Suprapubic skin (tissue), 4 donors: ENCODE results near the gene CKM. TPM values are rescaled to one million over a fixed set of nuclear protein-coding genes. Genes with fewer than 3 reads are reported as not detected.
"Not testable (repeated sequence)": the region's sequence is repeated elsewhere in the genome, so short reads cannot be mapped to it uniquely, and the experiment has no call there.

ENCODE experiments used
- DNase-seq, 2 donors: peaks; one replicate each; pipeline ENCODE4 v3.0.0-alpha.2; 2019; ENCODE audit warnings: low spot score in 2 of 2
- H3K27ac ChIP-seq: fragments of 200-600 bp; sonication (generic); one replicate; pipeline ENCODE4 v1.5.1; 2019
- H3K27me3 ChIP-seq: fragments of 200-600 bp; sonication (generic); one replicate; pipeline ENCODE4 v1.5.1; 2019
- H3K36me3 ChIP-seq: fragments of 200-600 bp; sonication (generic); one replicate; pipeline ENCODE4 v1.5.1; 2019
- H3K4me1 ChIP-seq: fragments of 200-600 bp; sonication (generic); one replicate; pipeline ENCODE4 v1.5.1; 2019
- H3K4me3 ChIP-seq: fragments of 200-600 bp; sonication (generic); one replicate; pipeline ENCODE4 v1.5.1; 2019; ENCODE audit warnings: mild to moderate bottlenecking
- H3K9me3 ChIP-seq: fragments of 200-600 bp; sonication (generic); one replicate; pipeline ENCODE4 v1.5.1; 2019
- EP300 ChIP-seq: sonication (generic); formaldehyde crosslinking; IDR thresholded peaks from one replicate; pipeline ENCODE4 v1.6.1; 2017; ENCODE audit warnings: antibody characterized with exemption
- POLR2A ChIP-seq, 2 donors: fragments of 450-650 bp; IDR thresholded peaks; one replicate each; pipeline ENCODE4 v1.6.1; 2017; ENCODE audit warnings: antibody characterized with exemption in 2 of 2, mild to moderate bottlenecking in 2 of 2, moderate library complexity in 2 of 2
- POLR2AphosphoS5 ChIP-seq, 3 donors: sonication (generic); formaldehyde crosslinking; IDR thresholded peaks; one replicate each; pipeline ENCODE4 v1.6.1; 2017; ENCODE audit warnings: antibody characterized with exemption in 3 of 3
- WGBS: methylation state at CpG from one replicate; pipeline ENCODE4 v1.1.5; 2018; 5-methylcytosine and 5-hydroxymethylcytosine counted together
- total RNA-seq, 4 donors: library from RNA; depleted of rRNA; stranded (reverse); fragments of >200 nt; gene quantifications; one replicate each; pipeline ENCODE4 v1.1.0, GENCODE V29; 2016
- TF ChIP-seq, protein P1 (sequence below), 2 donors: fragments of 200-600 bp in 1 of 2; fragments of 450-650 bp in 1 of 2; sonication (generic) in 1 of 2; IDR thresholded peaks; one replicate each; pipeline ENCODE4 v1.5.1; 2016 to 2019; ENCODE audit warnings: antibody characterized with exemption in 2 of 2, mild to moderate bottlenecking in 1 of 2, moderate library complexity in 1 of 2

CKM gene
- total RNA-seq, 4 donors from 2014 or later, result not detected

DNA sequence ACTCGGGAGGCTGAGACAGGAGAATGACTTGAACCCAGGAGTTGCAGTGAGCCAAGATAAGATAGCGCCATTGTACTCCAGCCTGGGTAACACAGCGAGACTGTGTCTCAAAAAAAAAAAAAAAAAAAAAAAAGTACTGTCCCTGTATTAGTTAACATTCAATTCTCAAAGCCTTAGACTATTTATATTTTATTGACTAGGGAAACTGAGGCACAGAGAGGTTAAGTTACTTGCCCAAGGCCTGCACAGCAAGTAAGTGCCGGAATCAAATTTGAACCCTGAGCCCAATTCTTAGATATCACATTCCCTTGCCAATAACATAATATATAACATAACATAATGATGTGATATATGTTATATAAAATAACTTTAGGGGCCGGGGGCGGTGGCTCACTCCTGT lies 17.0 kb upstream of the CKM start:
- peaks cover 20% of the 10 kb centered on the region for H3K4me1 ChIP-seq
- TF ChIP-seq POLR2AphosphoS5 (IDR thresholded peaks at IDR 0.05) (no peak), POLR2A (IDR thresholded peaks at IDR 0.05) (no peak), EP300 (no peak)
- TF ChIP-seq, protein P1, sequence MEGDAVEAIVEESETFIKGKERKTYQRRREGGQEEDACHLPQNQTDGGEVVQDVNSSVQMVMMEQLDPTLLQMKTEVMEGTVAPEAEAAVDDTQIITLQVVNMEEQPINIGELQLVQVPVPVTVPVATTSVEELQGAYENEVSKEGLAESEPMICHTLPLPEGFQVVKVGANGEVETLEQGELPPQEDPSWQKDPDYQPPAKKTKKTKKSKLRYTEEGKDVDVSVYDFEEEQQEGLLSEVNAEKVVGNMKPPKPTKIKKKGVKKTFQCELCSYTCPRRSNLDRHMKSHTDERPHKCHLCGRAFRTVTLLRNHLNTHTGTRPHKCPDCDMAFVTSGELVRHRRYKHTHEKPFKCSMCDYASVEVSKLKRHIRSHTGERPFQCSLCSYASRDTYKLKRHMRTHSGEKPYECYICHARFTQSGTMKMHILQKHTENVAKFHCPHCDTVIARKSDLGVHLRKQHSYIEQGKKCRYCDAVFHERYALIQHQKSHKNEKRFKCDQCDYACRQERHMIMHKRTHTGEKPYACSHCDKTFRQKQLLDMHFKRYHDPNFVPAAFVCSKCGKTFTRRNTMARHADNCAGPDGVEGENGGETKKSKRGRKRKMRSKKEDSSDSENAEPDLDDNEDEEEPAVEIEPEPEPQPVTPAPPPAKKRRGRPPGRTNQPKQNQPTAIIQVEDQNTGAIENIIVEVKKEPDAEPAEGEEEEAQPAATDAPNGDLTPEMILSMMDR (IDR thresholded peaks at IDR 0.05), result no peak
- no peaks in the 10 kb centered on the region for H3K9me3 ChIP-seq
- no peak for DNase-seq
- no peak overlapping the region for H3K27ac ChIP-seq
- H3K4me3 ChIP-seq, result no peak overlapping the region
- WGBS, result 86% methylated on average over 6 of the region's 6 CpGs
- H3K36me3 ChIP-seq, result no peaks in the 10 kb centered on the region
- H3K27me3 ChIP-seq, result peaks cover 13% of the 10 kb centered on the region

DNA sequence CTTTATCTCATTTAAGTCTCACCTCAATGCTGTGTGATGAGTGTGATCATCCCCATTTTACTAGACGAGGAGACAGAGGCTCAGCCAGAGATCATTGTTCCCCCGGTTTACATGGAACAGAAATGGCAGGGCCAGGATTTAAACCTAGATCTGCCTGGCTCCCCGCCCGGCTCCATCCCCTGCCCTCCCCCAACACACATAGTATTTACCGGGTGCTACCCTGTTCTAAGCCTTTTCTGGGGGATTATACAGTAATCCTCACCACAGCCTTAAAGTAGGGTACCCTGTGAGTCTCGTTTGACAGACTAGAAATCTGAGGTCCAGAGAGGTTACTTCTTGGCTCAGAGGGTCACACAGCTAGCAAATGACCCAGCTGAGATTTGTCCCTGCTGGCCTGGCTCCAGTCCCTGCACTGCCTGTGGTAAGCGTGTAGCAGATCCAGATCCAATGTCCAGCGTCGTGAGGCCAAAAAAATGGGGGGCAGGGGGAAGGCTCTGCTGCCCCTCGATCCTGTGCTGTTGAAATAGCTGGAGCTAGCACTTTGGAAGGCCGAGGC lies 14.1 kb upstream of the CKM start:
- WGBS, result 70% methylated on average over 10 of the region's 11 CpGs
- no peak for DNase-seq
- no peak overlapping the region for H3K4me3 ChIP-seq
- H3K36me3 ChIP-seq, result no peaks in the 10 kb centered on the region
- H3K4me1 ChIP-seq, result peaks cover 17% of the 10 kb centered on the region
- H3K27me3 ChIP-seq, result peaks cover 13% of the 10 kb centered on the region
- no peaks in the 10 kb centered on the region for H3K9me3 ChIP-seq
- TF ChIP-seq POLR2A (IDR thresholded peaks at IDR 0.05) (no peak), EP300 (no peak), POLR2AphosphoS5 (IDR thresholded peaks at IDR 0.05) (no peak)
- TF ChIP-seq, protein P1 (IDR thresholded peaks at IDR 0.05), result no peak
- no peak overlapping the region for H3K27ac ChIP-seq

DNA sequence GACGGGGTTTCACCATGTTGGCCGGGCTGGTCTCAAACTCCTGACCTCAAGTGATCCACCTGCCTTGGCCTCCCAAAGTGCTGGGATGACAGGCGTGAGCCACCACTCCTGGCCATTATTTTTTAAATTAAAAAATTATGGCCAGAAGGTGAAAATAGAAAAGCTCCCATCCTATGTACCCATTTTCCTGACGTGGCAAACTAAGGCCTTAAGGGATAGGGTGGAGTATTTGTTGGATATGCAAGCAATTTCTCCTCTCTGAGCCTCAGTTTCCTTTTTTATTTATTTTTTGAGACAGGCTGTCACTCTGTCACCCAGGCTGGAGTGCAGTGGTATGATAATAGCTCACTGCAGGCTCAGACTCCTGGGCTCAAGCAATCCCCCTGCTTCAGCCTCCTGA lies 12.2 kb upstream of the CKM start:
- not testable (repeated sequence) for H3K4me3 ChIP-seq, H3K36me3 ChIP-seq, H3K27me3 ChIP-seq, H3K9me3 ChIP-seq, H3K27ac ChIP-seq, DNase-seq, H3K4me1 ChIP-seq
- 96% methylated on average over 4 of the region's 4 CpGs for WGBS

DNA sequence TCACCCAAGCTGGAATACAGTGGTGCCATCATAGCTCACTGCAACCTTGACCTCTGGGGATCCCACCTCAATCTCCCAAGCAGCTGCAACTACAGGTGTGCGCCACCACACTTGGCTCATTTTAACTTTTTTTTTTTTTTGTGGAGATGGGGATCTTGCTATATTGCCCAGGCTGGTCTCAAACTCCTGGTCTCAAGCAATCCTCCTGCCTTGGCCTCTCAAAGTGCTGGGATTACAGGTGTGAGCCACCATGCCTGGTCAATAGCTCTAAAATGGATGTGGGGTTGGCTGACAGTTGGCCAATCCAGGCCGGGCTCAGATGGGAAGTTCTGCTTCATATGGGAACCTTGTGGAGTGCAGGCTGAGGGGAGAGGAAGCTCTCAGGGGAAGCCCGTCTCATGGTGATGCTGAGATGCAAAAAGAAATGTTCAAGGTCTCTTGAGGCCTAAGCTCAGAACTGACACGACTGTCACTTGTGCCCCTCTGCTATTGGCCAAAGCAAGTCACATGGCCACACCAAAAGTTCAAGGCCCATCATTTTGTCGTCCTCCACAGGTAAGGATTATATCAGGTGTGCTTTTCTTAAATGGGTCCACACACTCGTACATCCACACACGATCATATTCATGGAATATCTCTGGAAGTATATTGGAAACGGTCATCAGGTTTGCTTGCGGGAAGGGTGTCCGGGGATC lies 11.1 kb upstream of the CKM start:
- no peak overlapping the region for H3K4me3 ChIP-seq
- no peaks in the 10 kb centered on the region for H3K9me3 ChIP-seq
- 81% methylated on average over 10 of the region's 10 CpGs for WGBS
- no peaks in the 10 kb centered on the region for H3K27me3 ChIP-seq
- H3K36me3 ChIP-seq, result no peaks in the 10 kb centered on the region
- H3K27ac ChIP-seq, result no peak overlapping the region
- TF ChIP-seq POLR2A (IDR thresholded peaks at IDR 0.05) (no peak), POLR2AphosphoS5 (IDR thresholded peaks at IDR 0.05) (no peak), EP300 (no peak)
- TF ChIP-seq, protein P1 (IDR thresholded peaks at IDR 0.05), result no peak
- peaks cover 3% of the 10 kb centered on the region for H3K4me1 ChIP-seq
- no peak for DNase-seq

DNA sequence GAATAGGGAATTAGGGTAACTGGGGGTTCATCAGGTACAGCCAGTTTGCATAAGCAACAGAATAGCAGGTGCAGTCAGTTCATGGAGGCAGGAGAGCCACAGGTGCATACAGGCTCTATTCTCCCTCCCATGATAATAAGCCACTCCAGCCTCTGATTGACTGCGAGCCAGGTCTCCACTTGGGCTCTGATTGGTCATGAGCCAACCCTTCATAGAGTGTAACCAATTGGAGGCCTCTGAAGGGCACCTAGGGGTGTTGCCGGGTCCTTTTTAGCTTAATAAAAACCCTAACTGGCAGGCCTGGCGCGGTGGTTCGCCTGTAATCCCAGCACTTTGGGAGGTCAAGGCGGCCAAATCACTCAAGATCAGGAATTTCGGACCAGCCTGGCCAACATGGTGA lies 8.7 kb upstream of the CKM start:
- no peak for DNase-seq
- 90% methylated on average over 5 of the region's 7 CpGs for WGBS
- H3K27ac ChIP-seq, result no peak overlapping the region
- TF ChIP-seq POLR2AphosphoS5 (IDR thresholded peaks at IDR 0.05) (no peak), POLR2A (IDR thresholded peaks at IDR 0.05) (no peak)
- TF ChIP-seq, protein P1 (IDR thresholded peaks at IDR 0.05), result no peak
- no peak overlapping the region for H3K4me3 ChIP-seq
- H3K36me3 ChIP-seq, result no peaks in the 10 kb centered on the region
- H3K4me1 ChIP-seq, result peaks cover under 1% of the 10 kb centered on the region
- no peaks in the 10 kb centered on the region for H3K9me3 ChIP-seq
- no peaks in the 10 kb centered on the region for H3K27me3 ChIP-seq
